Stimulated activated CD4-positive, alpha-beta T cell treated with anti-CD3 and anti-CD28 coated beads, Interleukin-2, amount 100 ng/mL, for 48 hours (primary cell): ENCODE results near the gene ANKRD33B.
"Not testable (repeated sequence)": the region's sequence is repeated elsewhere in the genome, so short reads cannot be mapped to it uniquely, and the experiment has no call there.

Experiments used
- DNase-seq, 2 donors: peaks; one replicate each; pipeline ENCODE4 v3.0.0-alpha.2; 2020

The ANKRD33B gene

DNA sequence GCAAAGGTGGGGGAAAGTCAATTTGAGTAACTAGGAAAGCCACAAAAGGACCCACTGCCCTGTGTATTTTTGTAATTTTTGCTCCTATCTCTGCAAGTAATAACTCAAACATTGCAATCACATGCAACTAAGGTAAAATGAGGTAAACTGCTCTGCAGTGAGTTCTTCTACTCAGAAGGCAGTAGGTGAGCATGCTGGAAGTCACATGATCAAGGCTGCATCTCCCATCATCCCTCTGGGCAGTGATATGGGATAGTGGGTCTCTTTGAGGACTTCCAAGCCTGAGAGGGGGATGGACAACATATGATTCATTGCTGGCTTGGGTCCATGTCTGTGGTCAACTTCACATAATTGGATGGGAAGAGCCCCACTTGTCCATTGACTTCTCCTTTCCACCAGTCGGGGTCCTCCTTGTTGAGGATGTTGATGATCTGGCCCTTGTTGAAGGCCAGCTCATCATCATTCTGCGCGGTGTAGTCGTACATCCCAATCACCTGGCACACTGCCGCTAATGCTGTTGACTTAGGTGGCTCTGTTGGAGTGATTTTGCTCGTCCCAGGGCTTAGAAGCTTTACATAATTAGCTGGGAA lies 100.4 kb downstream of the ANKRD33B start:
- not testable (repeated sequence) for DNase-seq

DNA sequence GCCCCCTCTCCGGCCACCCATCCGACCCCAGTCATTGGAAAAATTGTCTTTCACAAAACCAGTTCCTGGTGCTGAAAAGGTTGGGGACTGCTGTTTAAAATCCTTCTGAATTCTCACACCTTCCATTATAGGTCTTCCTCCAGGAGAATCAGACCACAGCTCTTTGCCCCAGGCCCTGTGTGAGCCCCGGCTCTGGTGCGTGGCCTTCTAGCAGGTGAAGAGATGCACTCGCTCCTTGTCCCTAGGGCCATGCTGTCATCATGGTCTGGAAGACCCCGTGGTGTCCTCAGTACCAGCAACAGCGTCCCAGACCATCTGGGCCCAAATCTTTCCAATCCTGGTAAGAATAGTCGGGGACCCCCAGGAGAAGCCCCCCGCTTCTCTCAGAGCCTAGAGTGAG lies 101.9 kb downstream of the ANKRD33B start:
- DNase-seq: no peak

DNA sequence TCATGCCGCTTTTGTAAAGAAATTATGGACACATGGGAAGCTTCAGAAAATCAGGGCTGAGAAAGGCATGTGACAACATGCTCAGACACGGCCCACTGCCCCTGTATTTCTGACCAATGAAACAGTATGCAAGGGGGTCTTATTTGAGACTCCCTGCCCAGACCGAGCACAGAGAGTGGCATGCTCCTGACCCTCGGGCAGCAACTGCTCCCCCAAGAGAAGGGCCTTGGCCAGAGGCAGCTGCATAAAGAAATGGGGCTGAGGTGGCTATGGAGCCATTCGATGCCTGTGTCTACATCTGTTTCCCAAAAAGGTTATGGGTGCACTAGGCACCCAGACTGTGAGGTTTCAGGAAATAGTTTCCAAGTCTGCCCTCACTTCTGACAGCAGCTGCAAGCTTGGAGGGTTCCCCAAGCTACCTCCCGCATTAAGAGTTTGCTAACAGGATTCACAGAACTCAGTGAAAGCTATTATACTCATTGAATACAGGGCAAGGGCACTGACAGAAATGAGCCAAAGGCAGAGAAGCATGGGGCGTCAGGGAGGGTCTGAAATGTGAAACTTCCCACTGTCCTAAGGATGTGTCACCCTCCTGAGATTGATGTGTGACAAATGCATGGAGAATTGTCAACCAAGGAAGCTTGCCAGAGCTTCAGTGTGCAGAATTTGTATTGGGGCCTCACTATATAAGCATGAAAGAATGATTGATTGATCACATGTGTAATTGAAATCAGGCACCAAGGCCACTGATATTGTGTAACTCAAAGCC lies 102.8 kb downstream of the ANKRD33B start:
- no peak for DNase-seq

DNA sequence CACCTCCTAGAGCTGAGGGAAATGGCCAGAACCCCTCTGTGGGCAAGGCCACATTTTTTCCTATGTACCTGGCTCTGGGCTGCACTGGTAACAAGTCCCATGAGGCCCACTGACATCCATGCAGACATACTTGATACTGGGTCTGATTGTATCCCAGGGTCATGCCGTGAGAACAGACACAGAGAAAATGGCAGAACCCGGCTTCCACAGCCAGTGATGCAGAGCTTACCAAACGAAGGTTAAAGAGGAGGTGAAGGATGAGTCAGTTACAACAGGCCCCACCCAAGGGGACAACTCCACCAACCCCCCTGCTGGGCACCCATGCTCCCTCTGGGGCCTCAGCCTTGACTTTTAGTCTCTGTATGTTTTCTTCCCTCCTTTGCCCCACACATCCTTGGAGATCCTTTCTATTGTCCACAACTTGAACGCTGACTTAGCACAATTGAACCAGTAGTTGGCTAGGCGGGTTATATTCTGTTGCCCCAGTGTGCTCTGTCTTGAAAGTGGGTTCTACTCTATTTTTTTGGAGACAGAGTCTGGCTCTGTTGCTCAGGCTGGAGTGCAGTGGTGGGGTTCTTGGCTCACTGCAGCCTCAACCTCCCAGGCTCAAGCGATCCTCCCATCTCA lies 103.7 kb downstream of the ANKRD33B start:
- no peak for DNase-seq

DNA sequence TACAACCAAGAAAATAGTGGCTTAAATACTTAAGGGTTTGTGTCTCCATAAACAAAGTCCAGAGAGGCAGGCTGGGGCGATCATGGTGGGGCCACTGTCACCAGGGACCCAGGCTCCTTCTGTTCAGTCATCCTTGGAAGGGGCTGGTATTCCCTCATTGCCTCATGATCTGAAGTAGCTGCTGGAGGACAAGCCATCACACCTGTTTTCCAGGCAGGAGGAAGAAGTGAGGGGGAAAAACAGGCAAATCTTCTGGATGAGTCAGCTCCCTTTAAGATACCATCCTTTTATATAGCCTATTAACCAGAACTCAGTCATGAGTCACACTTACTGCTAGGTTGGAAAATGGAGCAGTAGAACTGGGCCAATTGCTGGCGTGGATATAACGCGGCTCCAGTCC lies 104.8 kb downstream of the ANKRD33B start:
- DNase-seq: no peak

DNA sequence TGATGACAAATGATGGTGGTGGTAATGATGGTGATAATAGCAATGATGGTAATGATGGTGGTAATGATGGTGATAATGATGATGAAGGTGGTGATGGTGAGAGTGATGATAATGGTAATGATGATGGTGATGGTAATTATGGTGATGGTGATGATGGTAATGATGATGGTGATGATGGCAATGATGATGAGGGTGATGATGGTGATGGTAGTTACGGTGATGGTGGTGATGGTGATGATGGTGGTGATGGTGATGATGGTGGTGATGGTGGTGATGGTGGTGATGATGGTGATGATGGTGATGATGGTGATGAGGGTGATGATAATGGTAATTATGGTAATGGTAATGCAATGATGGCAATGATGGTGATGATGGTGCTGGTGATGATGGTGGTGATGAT lies 106.1 kb downstream of the ANKRD33B start:
- DNase-seq: no peak

DNA sequence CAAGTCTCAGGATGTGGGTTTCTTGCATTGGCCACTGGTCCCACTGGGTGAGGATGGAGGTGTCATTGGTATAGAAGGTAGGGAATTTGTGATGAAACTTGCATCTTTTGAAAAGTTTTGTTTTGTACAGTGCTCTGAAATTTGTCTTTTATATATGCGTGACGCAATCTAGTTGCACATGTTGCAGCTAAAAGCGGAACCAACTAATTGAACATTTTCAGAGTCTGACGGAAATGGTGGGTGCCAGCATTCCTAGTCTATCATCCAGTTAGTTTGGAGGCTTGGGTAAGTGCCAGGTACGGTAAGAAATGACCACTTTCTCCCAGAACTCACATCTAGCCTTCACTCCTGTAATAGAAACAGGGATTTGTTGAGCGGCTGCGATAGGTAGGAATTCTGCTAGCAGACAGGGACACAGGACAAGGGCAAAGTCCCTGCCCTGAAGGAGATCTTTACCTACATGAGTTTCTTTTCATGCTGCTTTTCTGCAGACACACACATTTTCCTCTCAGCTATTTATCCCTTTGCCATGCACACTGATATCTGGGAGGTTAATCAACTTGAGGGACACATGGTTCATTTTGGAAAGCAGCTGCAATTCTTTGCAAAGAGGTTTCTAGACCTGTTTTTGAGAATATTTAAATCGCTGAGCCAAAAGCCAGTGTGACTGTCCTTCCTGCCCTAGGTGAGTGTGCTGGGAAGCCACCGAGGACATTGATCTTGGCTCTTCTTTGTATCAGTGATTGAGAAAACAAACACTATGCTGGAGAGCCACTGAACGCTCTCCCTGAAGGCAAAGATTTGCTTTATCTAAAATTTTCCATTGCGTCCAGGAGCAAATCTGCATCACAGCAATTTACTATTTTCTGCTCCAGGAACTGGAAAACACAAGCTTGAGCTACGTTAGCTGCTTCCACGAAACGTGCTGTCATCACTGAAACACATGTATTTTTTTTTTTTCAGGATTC lies 107.5 kb downstream of the ANKRD33B start:
- no peak for DNase-seq

DNA sequence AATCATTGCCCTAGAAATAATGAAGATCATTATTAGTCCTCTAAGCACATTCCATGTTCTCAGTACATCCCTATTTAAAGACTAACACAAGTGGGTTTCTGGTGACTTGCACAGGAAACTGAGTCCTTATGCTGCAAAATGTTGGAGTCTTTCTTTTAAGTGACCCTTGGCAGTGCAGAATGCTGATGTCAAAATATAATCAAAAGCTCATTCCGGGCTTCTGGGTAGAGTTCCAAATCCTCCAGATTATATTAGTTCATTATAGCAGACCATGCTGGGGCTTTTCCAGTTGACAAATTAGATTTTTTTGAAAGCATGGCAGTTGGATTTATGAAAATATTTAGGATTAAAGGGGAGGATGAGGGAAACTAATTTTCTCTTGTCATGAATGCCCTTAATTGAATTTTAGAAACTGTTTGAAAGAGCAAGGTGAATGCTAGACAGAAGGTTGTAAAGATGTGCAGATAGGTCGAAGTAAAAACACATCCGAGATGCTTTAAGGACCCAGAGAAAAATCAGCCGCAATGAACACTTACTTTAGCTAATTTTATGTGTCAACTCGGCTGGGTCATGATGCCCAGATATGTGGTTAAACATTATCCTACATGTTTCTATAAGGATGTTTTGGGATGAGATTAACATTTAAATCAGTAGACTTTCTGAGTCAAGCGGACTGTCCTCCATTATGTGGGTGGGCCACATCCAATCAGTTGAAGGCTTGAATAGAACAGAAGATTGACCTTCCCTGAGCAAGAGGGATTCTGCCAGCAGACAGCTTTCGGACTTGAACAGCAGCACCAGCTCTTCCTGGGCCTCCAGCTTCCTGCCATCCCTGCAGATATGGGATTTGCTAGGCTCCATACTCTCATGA lies 108.5 kb downstream of the ANKRD33B start:
- no peak for DNase-seq

DNA sequence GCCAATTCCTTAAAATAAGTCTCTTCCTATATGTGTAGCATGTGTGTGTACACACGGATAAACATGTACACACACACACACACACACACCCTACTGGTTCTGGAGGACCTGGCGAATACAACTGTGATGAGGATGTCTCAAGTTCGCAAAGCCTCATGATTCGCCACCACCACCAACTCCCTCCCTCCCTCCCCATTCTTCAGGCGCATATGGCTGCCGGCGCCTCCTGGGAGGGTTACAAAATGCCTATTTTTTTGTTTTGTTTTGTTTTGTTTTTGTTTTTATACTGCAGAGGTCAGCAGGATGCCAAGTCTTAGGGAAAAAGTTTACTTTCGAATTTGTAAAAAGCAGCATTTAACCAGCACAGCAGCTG lies 109.1 kb downstream of the ANKRD33B start:
- DNase-seq: no peak

DNA sequence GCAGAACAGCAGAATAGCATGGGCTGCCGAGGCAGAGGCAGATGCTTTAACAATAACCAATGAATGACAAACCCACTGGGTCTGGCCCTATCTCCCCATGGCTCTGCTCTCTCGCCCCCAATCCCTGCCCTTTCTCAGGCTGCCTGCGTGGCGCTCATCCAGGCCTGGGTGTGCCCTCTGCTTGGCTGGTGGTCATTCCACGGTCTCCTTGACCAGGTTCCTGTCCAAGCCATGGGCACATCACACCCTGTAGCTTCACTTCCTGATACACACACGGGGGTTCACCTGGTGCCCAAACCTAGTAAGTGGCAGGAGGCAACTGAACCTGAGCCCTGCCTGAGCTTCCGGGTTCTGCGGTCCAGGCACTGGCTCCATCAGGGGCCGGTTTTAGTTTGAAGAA lies 109.5 kb downstream of the ANKRD33B start:
- DNase-seq: no peak

DNA sequence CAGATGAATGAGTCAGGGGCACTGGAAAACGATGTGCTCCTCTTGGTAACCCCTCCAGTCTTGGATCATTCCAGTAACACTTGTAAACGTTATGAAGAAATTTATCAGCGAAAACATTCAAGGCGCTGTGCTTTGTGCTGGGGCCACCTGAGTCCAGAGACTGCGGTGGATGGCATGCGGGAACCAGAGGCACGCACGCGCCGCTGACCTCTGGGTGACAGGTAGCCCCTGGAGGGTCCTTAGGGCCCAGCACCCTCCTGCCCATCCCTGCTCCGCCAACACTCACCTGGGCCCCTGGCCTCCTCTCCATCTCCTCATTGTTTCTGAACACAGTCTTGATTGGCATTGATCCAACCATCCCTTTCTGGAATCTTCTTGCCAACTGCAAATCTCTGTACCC lies 110.2 kb downstream of the ANKRD33B start:
- DNase-seq: no peak

DNA sequence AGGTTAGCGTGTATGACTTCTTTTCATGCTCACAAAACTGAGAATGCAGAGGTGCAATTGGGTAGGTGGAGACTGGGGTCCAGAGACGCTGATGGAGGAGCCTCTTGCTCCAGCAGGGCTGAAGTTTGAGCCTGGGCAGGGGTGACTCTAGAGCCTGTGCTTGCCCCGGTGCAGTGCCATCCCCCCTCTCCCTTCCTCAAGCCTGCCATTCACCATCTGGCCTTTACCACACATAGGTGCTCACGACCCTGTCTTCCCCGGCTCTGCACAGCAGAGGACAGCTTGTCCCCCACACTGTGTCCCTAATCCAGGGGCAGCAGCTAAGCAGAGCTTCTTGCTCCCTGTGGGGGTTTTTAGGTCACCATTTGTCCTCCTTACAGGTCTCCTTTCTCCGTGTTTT lies 110.7 kb downstream of the ANKRD33B start:
- DNase-seq: no peak

DNA sequence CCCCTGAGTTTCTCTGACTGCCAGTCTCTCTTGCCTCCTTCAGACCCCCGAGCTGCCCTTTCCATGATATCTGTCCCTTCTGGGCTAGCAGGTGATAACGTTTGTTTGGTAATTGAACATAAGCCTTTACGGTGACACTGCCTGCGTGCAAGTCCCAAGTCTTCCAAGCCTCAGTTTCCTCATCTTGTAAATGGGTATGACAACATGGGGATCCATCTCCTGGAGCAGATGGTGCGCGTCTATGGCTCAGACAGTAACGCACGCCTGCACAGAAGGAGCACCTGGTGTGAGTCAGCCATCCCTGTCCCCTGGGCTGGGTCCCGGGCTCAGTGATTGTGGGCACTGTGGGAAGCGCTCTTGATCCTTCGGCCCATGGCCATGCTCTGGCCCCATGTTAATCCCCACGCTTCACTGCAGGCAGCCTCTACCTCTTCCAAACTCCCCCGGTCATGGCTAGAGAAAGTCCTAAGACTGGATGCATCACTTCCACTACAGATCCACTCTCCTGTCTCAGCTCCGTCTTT lies 111.4 kb downstream of the ANKRD33B start:
- DNase-seq: no peak

DNA sequence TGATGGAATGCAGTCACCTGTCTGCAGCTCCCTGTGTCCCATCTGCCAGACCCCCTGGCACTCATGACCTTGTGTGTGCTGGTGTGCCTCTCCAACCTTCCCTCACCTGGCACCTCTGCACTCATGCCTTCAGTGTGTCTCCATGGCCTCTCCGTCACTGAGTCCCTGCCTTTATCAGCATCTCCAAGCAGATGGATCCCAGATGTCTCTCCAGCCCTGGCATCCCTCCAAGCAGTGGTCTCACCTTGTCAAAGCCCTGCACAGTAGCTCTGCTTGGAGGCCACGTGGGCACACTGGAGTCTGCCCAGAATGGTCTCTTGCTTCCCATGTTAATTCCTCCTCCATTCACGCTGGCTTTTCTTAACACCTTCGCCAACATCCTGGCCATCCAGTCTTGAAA lies 112.4 kb downstream of the ANKRD33B start:
- no peak for DNase-seq

DNA sequence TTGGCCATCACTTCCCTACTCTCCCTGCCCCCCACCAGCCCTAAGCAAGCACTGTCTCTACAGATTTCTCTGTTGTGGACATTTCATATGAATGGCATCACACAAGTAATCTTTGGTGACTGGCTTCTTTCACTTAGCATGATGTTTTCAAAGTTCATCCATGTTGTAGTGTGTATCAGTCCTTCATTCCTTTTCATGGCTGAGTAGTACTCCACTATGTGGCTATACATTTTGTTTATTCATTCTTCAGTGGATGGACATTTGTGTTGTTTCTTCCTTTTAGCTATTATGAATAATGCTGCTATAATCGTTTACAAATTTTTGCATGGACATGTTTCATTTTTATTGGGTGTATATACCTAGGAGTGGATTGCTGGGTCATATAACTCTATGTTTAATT lies 113.1 kb downstream of the ANKRD33B start:
- no peak for DNase-seq

DNA sequence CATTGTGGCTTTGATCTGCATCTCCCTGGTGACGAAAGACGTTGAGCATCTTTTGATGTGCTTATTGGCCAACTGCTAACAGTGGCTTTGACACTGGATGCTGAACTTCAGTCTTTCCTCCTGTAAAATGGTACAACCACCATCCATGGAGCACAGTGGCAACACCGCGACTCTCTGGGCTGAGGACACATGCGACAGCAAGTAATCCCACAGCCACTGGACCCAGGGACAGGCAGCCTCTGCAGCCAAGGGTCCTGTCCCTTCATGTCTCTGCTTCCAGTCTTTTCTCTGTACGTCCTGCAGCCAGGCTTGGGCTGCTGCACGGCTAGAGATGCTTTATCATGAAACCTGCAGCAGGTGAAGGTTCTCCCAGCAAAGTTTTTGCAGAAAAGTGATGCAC lies 113.7 kb downstream of the ANKRD33B start:
- DNase-seq: no peak

DNA sequence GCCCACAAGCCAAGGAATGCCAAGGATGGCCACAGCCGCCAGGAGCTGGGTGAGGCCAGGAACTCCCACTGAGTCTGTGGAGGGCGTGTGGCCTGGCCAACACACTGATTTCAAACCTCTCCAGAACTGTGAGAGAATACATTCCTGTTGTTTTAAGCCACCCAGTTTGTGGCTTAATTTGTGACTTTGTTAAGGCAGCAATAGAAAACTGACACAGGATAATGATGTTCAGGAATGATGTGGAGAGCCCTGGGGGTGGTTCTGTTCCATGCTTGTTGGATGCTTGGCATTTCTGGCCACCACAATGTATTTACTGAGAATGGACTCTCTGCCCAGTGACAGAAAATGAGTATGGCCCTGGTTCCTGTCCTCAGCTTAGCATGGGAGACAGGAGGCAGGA lies 114.4 kb downstream of the ANKRD33B start:
- no peak for DNase-seq

DNA sequence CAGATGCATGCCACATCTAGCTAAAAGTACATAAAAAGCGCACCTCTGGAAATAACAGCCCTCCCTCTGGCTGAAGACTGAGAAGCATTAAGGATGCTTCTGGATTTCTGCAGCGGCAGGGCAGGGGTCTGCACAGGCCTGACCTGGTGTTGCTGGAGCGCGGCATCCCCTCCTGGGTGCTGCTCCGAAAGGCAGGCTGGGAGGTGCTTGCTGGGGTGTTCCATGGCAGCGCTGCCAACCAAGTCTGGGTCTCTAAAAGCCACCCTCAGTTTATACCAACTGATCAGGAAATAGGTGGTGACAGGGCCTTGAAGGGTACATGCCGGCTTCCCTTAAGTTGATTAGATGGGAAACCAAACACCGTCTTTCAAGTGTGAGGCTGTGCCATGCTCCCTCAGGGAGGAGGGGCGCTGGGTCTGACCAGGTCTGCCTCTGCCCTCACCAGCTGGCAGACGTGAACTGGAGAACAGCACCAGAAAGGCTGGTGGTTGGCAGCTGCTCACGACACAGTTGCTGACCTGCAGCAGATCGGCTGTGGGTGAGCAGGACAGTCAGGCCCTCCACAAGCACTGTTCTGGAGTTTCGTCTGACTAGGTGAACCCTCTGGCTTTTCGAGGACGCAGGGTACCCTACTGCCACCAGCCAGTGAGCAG lies 115.6 kb downstream of the ANKRD33B start:
- no peak for DNase-seq

DNA sequence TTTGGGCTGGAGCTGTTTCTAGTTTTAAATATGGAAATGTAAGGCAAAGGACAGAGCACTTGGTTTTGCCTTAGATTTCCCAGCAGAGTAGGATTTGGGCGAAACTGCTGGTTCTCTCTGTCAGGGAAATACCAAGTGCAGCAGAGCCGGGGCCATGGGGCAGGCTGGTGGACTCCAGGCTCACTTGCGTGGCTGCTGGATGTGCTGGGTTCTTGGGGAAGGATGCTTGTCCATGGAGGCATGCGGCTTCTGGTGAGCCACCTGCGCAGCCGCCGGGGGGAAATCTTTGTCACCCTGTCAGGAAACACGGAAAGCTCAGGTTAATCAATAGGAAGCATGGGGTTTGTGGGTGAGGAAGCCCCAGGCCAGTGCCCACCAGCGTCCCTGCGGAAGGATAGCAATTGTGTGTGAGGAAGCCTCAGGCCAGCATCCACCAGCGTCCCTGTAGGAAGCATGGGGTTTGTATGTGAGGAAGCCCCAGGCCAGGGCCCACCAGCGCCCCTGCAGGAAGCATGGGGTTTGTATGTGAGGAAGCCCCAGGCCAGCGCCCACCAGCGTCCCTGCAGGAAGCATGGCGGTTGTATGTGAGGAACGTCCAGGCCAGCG lies 117.1 kb downstream of the ANKRD33B start:
- DNase-seq: no peak

DNA sequence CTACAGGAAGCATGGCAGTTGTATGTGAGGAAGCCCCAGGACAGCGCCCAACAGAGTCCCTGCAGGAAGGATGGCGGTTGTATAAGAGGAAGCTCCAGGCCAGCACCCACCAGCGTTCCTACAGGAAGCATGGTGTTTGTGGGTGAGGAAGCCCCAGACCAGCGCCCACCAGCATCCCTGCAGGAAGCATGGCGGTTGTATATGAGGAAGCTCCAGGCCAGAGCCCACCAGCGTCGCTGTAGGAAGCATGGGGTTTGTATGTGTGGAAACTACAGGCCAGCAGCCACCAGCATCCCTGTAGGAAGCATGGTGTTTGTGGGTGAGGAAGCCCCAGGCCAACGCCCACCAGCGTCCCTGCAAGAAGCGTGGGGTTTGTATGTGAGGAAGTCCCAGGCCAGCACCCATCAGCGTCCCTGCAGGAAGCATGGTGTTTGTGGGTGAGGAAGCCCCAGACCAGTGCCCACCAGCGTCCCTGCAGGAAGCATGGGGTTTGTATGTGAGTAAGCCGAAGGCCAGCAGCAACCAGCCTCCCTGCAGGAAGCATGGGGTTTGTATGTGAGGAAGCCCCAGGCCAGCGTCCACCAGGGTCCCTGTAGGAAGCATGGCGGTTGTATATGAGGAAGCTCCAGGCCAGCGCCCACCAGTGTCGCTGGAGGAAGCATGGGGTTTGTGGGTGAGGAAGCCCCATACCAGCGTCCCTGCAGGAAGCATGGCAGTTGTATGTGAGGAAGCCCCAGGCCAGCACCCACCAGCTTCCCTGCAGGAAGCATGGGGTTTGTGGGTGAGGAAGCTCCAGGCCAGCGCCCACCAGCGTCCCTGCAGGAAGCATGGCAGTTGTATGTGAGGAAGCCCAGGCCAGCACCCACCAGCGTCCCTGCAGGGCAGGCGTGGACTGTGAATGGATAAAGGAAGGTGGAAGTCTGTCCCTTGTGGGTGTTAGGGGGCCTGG lies 118.1 kb downstream of the ANKRD33B start:
- DNase-seq: no peak
